Limb (tissue), 2 donors: Measurements from ENCODE around the gene NDRG3.

Source experiments
- DNase-seq, 2 donors: peaks; one replicate each; pipeline ENCODE4 v3.0.0-alpha.2; 2016; ENCODE audit errors: extremely low spot score in 2 of 2

NDRG3 gene

GRCh38 chr20:36745927-36746659, at the start of gene NDRG3:
Gene NDRG3, minus strand, starts transcription at chr20:36746090. Its CDS starts 24,355 bp downstream, at chr20:36721735.
- DNase-seq: peak; percentile 92 to 96

GRCh38 chr20:36794116-36794474, 48.2 kb upstream of the NDRG3 start:
- no peak for DNase-seq

GRCh38 chr20:36793294-36794115, 47.6 kb upstream of the NDRG3 start:
- DNase-seq: no peak

- DNase-seq: no peak
These were observed 46.5 kb upstream of the NDRG3 start for GRCh38 chr20:36792422-36792821.

- no peak for DNase-seq
These were observed 46.0 kb upstream of the NDRG3 start for GRCh38 chr20:36791862-36792261.

GRCh38 chr20:36786663-36787062, 40.8 kb upstream of the NDRG3 start:
- no peak for DNase-seq

- DNase-seq: no peak
These were observed 40.4 kb upstream of the NDRG3 start for GRCh38 chr20:36786246-36786645.

- no peak for DNase-seq
These were observed 39.4 kb upstream of the NDRG3 start for GRCh38 chr20:36785308-36785707.

- DNase-seq: no peak
These were observed 39.0 kb upstream of the NDRG3 start for GRCh38 chr20:36784900-36785299.

- DNase-seq: no peak
These were observed 38.2 kb upstream of the NDRG3 start for GRCh38 chr20:36784116-36784515.

- DNase-seq: no peak
These were observed 33.8 kb upstream of the NDRG3 start for GRCh38 chr20:36779656-36780025.

- no peak for DNase-seq
These were observed 33.2 kb upstream of the NDRG3 start for GRCh38 chr20:36778831-36779655.

GRCh38 chr20:36777576-36777975, 31.7 kb upstream of the NDRG3 start:
- DNase-seq: no peak

- DNase-seq: peak in 1 of 2 donors; percentile 38
These were observed 31.3 kb upstream of the NDRG3 start for GRCh38 chr20:36777167-36777566.

- no peak for DNase-seq
These were observed 29.9 kb upstream of the NDRG3 start for GRCh38 chr20:36775826-36776225.

GRCh38 chr20:36775196-36775595, 29.3 kb upstream of the NDRG3 start:
- DNase-seq: no peak

GRCh38 chr20:36773597-36774390, 27.9 kb upstream of the NDRG3 start, which contains the start of gene DSN1:
Gene DSN1, minus strand, starts transcription at chr20:36773763. Its CDS starts 2,305 bp downstream, at chr20:36771458.
- peak; percentile 97 to 99 for DNase-seq

- DNase-seq: no peak
These were observed 27.3 kb upstream of the NDRG3 start for GRCh38 chr20:36773107-36773596.

GRCh38 chr20:36770680-36771079, 24.8 kb upstream of the NDRG3 start:
- DNase-seq: no peak

GRCh38 chr20:36768768-36769430, 23.0 kb upstream of the NDRG3 start:
- DNase-seq: no peak
